ENCODE data around the gene AFAP1. TPM values are rescaled to one million over a fixed set of nuclear protein-coding genes. Genes with fewer than 3 reads are reported as not detected.

Gene AFAP1
- polyA plus RNA-seq, 3 donors = not detected

DNA sequence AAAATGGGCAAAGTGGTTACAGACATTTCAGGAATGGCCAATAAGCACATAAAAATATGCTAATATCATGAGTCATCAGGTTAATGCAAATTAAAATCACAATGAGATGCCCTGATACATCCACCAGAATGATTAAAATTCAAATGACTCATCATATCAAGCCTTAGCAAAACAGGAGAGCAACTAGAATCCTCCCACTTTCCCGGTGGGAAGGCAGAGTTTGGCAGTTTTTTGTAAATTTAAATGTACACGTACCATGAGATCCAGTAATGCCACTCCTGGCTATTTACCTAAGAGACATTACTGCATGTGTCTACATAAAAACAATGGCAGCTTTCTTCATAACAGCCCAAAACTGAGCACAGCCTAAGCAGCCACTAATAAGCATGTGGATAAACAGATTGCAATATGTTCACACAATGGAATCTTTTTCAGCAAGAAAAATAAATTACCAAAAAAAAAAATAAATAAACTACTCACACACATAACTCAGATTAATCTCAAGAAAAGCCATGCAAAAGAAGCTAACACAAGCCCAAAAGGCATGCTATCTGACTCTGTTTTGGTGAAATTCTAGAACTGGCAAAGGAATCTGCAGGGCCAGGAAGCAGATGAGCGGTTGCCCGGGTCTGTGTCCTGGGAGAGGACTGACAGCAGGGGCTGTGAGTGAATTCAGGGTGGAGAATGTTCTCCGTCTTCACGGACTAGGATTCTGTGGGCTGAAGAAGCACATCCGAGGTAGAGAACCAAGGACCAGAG, 48.8 kb downstream of the AFAP1 start:
- Histone ChIP-seq H3K4me1 (ENCODE audit: control insufficient read depth in 1 of 2, insufficient read depth in 2 of 2, low read length in 2 of 2) (no peaks in the 10 kb centered on the region), H3K27ac (ENCODE audit: low read depth in 1 of 2, low read length in 2 of 2) (no peak overlapping the region), H3K79me2 (ENCODE audit: insufficient read depth, low read length) (no peaks in the 10 kb centered on the region), H3K4me3 (replicated peaks in 1 of 3; ENCODE audit: low read depth in 2 of 3, low read length in 3 of 3) (no peak overlapping the region), H3K9me3 (replicated peaks in 1 of 2; ENCODE audit: control insufficient read depth in 1 of 2, insufficient read depth in 1 of 2, low read length in 2 of 2) (peaks cover 0 to 10% of the 10 kb centered on the region in 2 donors), H3K4me2 (replicated peaks; ENCODE audit: extremely low read depth, low read length, poor library complexity, severe bottlenecking) (no peak overlapping the region), H3K9ac (ENCODE audit: insufficient read depth, low read length, poor library complexity, severe bottlenecking) (no peak overlapping the region), H4K20me1 (ENCODE audit: insufficient read depth, low read length) (no peaks in the 10 kb centered on the region), H2AFZ (ENCODE audit: insufficient read depth, low read depth, low read length, poor library complexity, severe bottlenecking) (no peak overlapping the region), H3K27me3 (ENCODE audit: control insufficient read depth in 2 of 2, insufficient read depth in 2 of 2, low read length in 2 of 2) (no peaks in the 10 kb centered on the region), H3K36me3 (replicated peaks in 1 of 2; ENCODE audit: control insufficient read depth in 1 of 2, insufficient read depth in 2 of 2, low read length in 2 of 2) (no peaks in the 10 kb centered on the region)
- no peaks in the 10 kb centered on the region for H3K4me1 Mint-ChIP-seq
- intact Hi-C loops (cut with micrococcal nuclease) = no loop called here
- no peak for DNase-seq
- no peak overlapping the region for H3K4me3 Mint-ChIP-seq
- H3K27me3 Mint-ChIP-seq (ENCODE audit: low read depth in 3 of 3) = peaks cover 4 to 13% (median 7%) of the 10 kb centered on the region in 3 donors
- H3K9me3 Mint-ChIP-seq = peaks cover 0 to 16% (median 10%) of the 10 kb centered on the region in 7 donors
- 45% methylated on average over 4 of the region's 7 CpGs for WGBS (ENCODE audit: insufficient coverage)
- no peak overlapping the region for H3K27ac Mint-ChIP-seq
- H3K36me3 Mint-ChIP-seq = no peaks in the 10 kb centered on the region
- no peak for TF ChIP-seq CTCF (IDR thresholded peaks at IDR 0.05)

- Mint-ChIP-seq H3K27ac (no peak overlapping the region), H3K4me3 (no peak overlapping the region), H3K4me1 (no peaks in the 10 kb centered on the region), H3K9me3 (peaks cover 0 to 16% (median 10%) of the 10 kb centered on the region in 7 donors), H3K36me3 (no peaks in the 10 kb centered on the region), H3K27me3 (ENCODE audit: low read depth in 3 of 3) (peaks cover 7 to 8% (median 7%) of the 10 kb centered on the region in 3 donors)
- no peak overlapping the region for H3K4me3 ChIP-seq (replicated peaks in 1 of 3; ENCODE audit: low read depth in 2 of 3, low read length in 3 of 3)
- H3K27me3 ChIP-seq (ENCODE audit: control insufficient read depth in 2 of 2, insufficient read depth in 2 of 2, low read length in 2 of 2) = no peaks in the 10 kb centered on the region
- H2AFZ ChIP-seq (ENCODE audit: insufficient read depth, low read depth, low read length, poor library complexity, severe bottlenecking) = no peak overlapping the region
- TF ChIP-seq CTCF (IDR thresholded peaks at IDR 0.05) = no peak
- H3K27ac ChIP-seq (ENCODE audit: low read depth in 1 of 2, low read length in 2 of 2) = no peak overlapping the region
- DNase-seq = no peak
- H4K20me1 ChIP-seq (ENCODE audit: insufficient read depth, low read length) = no peaks in the 10 kb centered on the region
- no peak overlapping the region for H3K9ac ChIP-seq (ENCODE audit: insufficient read depth, low read length, poor library complexity, severe bottlenecking)
- H3K36me3 ChIP-seq (replicated peaks in 1 of 2; ENCODE audit: control insufficient read depth in 1 of 2, insufficient read depth in 2 of 2, low read length in 2 of 2) = no peaks in the 10 kb centered on the region
- H3K79me2 ChIP-seq (ENCODE audit: insufficient read depth, low read length) = no peaks in the 10 kb centered on the region
- peaks cover 0 to 10% of the 10 kb centered on the region in 2 donors for H3K9me3 ChIP-seq (replicated peaks in 1 of 2; ENCODE audit: control insufficient read depth in 1 of 2, insufficient read depth in 1 of 2, low read length in 2 of 2)
- WGBS (ENCODE audit: insufficient coverage) = no CpG with 5 or more reads among the region's 3 CpGs
- no peaks in the 10 kb centered on the region for H3K4me1 ChIP-seq (ENCODE audit: control insufficient read depth in 1 of 2, insufficient read depth in 2 of 2, low read length in 2 of 2)
- intact Hi-C loops (cut with micrococcal nuclease) = no loop called here
- no peak overlapping the region for H3K4me2 ChIP-seq (replicated peaks; ENCODE audit: extremely low read depth, low read length, poor library complexity, severe bottlenecking)
Measured at GRCh38 chr4:7887436-7887835, 52.2 kb downstream of the AFAP1 start.
